Mucosa of rectum (tissue), 2 donors: Measurements from ENCODE around the gene C12orf56.

Experiments used
- H3K27ac ChIP-seq, 2 donors: one replicate each; pipeline ENCODE4 v1.7.0; 2013; ENCODE audit warnings: inconsistent platforms in 2 of 2, low read depth in 2 of 2, low read length in 2 of 2
- H3K27me3 ChIP-seq, 2 donors: one replicate each; pipeline ENCODE4 v1.7.0; 2013; ENCODE audit warnings: low read length in 2 of 2; ENCODE audit not compliant: control insufficient read depth in 2 of 2, insufficient read depth in 2 of 2
- H3K36me3 ChIP-seq, 2 donors: one replicate each; pipeline ENCODE4 v1.7.0; 2013; ENCODE audit warnings: low read length in 2 of 2; ENCODE audit not compliant: control insufficient read depth in 2 of 2, insufficient read depth in 2 of 2
- H3K4me1 ChIP-seq, 2 donors: one replicate each; pipeline ENCODE4 v1.7.0; 2013; ENCODE audit warnings: low read length in 2 of 2, mild to moderate bottlenecking in 1 of 2; ENCODE audit not compliant: control insufficient read depth in 2 of 2, insufficient read depth in 2 of 2
- H3K4me3 ChIP-seq, 2 donors: one replicate each; pipeline ENCODE4 v1.7.0; 2013; ENCODE audit warnings: low read length in 2 of 2
- H3K9ac ChIP-seq, 2 donors: one replicate each; pipeline ENCODE4 v1.7.0; 2013; ENCODE audit warnings: low read length in 2 of 2, low read depth in 1 of 2, mild to moderate bottlenecking in 1 of 2
- H3K9me3 ChIP-seq, 2 donors: one replicate each; pipeline ENCODE4 v1.7.0; 2013; ENCODE audit warnings: low read length in 2 of 2; ENCODE audit not compliant: control insufficient read depth in 2 of 2
- donor health status: healthy.
- donor health status: Normal muscosa, but diverticular disease.

The C12orf56 gene, protein sequence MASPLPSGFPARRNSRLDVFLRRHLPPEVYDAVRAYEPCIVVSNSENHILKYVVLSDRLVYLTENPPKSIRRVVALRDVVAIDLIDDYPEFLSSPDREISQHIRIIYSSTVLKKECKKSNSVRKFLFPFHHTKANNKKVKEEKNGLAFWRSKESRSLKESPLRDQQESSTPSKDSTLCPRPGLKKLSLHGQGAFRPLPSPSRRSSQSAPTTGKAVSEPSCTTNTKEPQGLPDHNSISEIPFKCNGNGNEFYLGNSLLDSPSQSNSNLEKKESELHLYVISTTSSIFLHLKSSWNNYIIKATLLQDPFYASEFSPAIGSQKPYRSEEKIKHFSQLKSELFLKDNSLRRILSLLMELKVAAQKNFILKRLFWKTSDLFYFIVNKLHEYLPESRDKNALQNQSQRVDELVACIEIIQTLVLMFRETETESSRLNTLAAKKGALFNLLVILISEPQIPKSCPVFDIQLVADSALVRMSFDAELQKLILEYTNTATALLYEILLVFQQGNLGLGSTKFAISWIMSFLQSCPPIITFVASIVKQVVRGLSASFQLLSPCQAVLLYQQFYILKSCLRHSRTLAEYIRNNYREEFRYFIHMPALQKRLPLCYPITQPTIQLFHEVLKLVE

DNA sequence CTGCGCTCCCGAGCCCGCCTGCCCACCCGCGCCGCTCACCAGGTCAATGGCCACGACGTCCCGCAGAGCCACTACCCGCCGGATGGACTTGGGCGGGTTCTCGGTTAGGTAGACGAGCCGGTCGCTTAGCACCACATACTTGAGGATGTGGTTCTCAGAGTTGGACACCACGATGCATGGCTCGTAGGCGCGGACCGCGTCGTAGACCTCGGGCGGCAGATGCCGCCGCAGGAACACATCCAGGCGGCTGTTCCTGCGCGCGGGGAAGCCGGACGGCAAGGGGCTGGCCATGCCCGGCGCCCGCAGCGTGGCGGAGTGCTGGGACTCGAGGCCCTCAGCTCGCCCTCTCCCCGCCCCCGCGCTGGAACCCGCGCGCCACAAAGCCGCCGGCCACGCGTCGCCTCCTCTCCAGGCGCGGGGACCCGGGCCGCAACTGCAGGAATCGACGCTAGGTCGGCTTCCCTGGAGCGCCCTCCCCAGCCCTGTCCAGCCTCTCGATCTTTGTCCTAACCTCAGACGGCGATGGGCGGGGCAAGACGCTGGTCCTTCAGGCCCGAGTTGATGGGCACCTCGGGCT, at the start of gene C12orf56:
Gene C12orf56 (minus strand): TSS at position 484 of the 577 bp plus-strand sequence. CDS start 193 bp downstream, at position 291.
- Histone ChIP-seq H3K36me3 (no peaks in the 10 kb centered on the region), H3K27me3 (peaks cover 6 to 10% of the 10 kb centered on the region in 2 donors), H3K9ac (no peak within 1 kb of the TSS), H3K27ac (no peak within 1 kb of the TSS), H3K4me3 (peak within 1 kb of the TSS in 1 of 2 donors; percentile 17), H3K9me3 (no peaks in the 10 kb centered on the region), H3K4me1 (no peaks in the 10 kb centered on the region)

DNA sequence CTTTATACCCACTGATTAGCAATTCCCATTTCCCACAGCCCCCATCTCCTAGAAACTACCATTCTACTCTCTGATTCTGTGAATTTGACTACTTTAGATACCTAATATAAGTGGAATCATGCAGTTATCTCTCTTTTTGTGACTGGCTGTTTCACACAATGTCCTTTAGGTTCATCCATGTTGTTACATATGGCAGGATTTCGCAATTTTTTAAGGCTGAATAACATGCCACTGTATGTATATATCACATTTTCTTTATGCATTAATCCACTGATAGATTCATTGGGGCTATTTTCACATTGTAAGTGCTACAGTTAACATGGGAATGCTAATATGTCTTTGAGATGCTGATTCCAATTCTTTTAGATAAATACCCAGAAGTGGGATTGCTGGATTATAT, 49.5 kb upstream of the C12orf56 start:
- Histone ChIP-seq H3K36me3 (peaks cover 38 to 41% of the 10 kb centered on the region in 2 donors), H3K27me3 (no peaks in the 10 kb centered on the region), H3K9ac (no peak overlapping the region), H3K9me3 (no peaks in the 10 kb centered on the region), H3K4me3 (no peak overlapping the region), H3K4me1 (no peaks in the 10 kb centered on the region), H3K27ac (no peak overlapping the region)

DNA sequence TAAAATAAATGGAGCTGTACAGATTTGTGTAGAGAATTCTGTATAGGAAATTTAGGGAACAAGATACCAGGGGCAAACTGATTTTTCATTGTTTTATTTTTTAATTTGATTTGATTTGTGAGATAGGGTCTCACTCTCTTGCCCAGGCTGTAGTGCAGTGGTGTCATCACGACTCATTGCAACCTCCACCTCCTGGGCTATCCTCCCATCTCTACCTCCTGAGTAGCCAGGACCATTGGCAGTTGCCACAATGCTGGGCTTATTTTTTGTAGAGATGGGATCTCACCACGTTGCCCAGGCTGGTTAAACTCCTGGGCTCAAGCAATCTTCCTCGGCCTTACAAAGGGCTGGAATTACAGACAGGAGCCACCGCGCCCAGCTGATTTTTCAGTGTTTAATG, 43.4 kb upstream of the C12orf56 start:
- peaks cover 68 to 72% of the 10 kb centered on the region in 2 donors for H3K36me3 ChIP-seq
- H3K27ac ChIP-seq = no peak overlapping the region
- H3K4me1 ChIP-seq = no peaks in the 10 kb centered on the region
- H3K4me3 ChIP-seq = no peak overlapping the region
- H3K9ac ChIP-seq = no peak overlapping the region
- no peaks in the 10 kb centered on the region for H3K9me3 ChIP-seq
- H3K27me3 ChIP-seq = no peaks in the 10 kb centered on the region

DNA sequence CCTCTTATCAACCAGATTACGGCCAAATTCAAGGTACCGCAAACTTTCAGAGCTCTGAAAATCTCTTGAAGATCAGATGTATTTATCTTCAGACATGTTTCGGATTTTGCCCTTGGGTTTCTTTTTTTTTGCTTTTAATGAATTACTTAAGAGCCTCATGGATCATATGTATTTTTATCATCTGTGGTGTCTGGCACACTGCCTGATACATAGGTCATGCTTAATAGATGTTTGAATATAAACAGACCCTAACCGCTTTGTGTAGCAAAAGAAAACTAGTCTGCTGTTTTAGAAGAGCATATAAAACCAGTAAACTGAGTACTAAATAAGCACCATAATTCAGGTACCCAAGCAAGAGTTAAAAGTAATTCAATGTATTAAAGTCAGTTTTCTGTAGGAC, 41.2 kb upstream of the C12orf56 start:
- H3K36me3 ChIP-seq = peaks cover 64 to 68% of the 10 kb centered on the region in 2 donors
- no peaks in the 10 kb centered on the region for H3K9me3 ChIP-seq
- no peak overlapping the region for H3K9ac ChIP-seq
- no peaks in the 10 kb centered on the region for H3K4me1 ChIP-seq
- H3K27me3 ChIP-seq = no peaks in the 10 kb centered on the region
- H3K27ac ChIP-seq = no peak overlapping the region
- no peak overlapping the region for H3K4me3 ChIP-seq

DNA sequence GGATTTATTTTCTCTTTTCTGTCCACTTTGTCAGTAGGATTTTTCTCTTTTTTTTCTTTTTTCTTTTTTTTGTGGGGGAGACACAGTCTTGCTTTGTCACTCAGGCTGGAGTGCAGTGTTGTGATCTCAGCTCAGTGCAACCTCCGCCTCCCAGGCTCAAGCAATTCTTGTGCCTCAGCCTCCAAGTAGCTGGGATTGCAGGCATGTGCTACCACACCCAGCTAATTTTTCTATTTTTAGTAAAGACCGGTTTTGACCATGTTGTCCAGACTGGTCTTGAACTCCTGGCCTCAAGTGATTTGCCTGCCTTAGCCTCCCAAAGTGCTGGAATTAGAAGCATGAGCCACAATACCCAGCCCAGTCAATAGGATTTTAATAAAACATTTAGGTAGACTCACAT, 40.3 kb upstream of the C12orf56 start:
- no peaks in the 10 kb centered on the region for H3K4me1 ChIP-seq
- H3K9me3 ChIP-seq = no peaks in the 10 kb centered on the region
- no peak overlapping the region for H3K27ac ChIP-seq
- H3K9ac ChIP-seq = no peak overlapping the region
- no peaks in the 10 kb centered on the region for H3K27me3 ChIP-seq
- peaks cover 62 to 67% of the 10 kb centered on the region in 2 donors for H3K36me3 ChIP-seq
- no peak overlapping the region for H3K4me3 ChIP-seq

DNA sequence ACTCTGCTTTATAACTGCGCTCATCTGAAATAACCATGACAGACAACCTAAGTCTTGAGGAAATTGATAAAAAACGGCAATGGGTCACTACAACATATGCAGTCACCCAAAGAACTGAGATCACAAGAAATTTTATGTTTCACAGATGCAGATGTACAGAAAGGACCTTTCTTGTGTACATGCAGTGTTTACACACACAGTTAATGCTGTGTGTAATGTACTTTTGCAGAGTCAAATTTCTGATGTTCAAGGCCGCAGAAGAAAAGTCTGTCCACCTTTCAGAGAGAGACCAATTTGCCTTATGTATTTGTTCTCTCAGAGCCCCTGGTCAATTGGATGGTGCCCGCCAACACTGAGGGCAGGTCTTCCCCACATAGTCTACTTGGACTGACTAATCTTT, 38.4 kb upstream of the C12orf56 start:
- H3K4me1 ChIP-seq = no peaks in the 10 kb centered on the region
- H3K36me3 ChIP-seq = peaks cover 70% of the 10 kb centered on the region in 2 donors
- H3K27me3 ChIP-seq = no peaks in the 10 kb centered on the region
- H3K9me3 ChIP-seq = no peaks in the 10 kb centered on the region
- no peak overlapping the region for H3K27ac ChIP-seq
- no peak overlapping the region for H3K4me3 ChIP-seq
- H3K9ac ChIP-seq = no peak overlapping the region

DNA sequence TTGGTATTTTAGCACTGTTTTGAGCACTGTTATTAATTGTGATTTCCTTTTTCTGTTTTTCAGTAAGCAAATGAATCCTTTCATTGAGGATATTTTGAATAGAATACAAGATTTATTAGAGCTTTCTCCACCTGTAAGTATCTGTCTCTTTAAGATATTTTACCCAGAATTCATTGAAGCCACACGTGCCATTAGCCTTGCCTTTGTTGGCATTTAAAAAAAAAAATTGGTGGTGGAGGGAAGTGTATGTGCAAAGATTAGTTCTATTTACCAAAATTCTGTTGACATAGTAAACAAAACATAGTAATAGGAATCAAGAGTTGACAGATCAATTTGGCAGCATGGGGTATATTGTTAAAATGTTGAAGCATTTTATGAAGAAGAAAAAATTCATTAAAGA, 37.4 kb upstream of the C12orf56 start:
- Histone ChIP-seq H3K4me3 (no peak overlapping the region), H3K27ac (no peak overlapping the region), H3K36me3 (peaks cover 68 to 69% of the 10 kb centered on the region in 2 donors), H3K4me1 (no peaks in the 10 kb centered on the region), H3K9ac (no peak overlapping the region), H3K9me3 (no peaks in the 10 kb centered on the region), H3K27me3 (no peaks in the 10 kb centered on the region)

DNA sequence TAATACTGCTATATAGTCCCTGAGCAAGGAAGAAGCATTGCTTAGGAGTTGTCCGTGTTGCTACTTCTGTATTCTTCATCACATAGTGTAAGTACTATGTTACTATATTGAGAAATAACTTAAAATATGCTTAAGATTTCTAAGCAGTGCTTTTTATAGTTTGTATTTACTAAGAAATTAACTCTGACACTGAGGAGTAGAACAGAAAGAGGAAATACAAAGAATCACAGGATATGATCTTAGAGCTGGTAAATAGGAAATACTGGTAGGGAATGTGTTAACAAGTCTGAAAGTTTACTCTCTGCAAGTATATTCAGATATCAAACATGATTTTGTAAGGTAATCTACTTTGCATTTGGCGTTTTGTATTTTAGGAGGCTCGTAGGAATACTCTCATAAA, 29.1 kb upstream of the C12orf56 start:
- H3K36me3 ChIP-seq = peaks cover 63 to 73% of the 10 kb centered on the region in 2 donors
- H3K4me1 ChIP-seq = no peaks in the 10 kb centered on the region

DNA sequence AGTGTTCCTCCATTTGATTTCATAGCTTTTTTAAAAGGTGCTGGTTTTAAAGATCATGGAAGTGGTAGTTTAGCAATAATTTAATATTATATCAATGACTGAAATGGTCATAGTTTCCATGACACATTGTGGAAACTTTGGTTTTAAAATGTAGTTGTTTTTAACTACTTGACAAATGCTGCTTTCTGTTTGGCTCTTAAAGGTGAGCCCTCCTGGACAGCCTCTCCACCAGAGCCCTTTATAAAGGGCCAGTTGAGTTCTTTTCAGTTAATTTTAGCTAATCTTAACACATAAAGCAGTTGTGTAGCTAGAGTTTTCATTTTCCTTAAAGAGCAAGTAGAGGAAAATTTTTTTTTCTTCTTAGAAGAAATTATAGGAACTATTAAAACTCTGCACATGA, 27.7 kb upstream of the C12orf56 start:
- H3K4me1 ChIP-seq = no peaks in the 10 kb centered on the region
- no peak overlapping the region for H3K27ac ChIP-seq
- H3K9me3 ChIP-seq = no peaks in the 10 kb centered on the region
- H3K36me3 ChIP-seq = peaks cover 56 to 65% of the 10 kb centered on the region in 2 donors
- no peaks in the 10 kb centered on the region for H3K27me3 ChIP-seq
- H3K4me3 ChIP-seq = no peak overlapping the region
- H3K9ac ChIP-seq = no peak overlapping the region

More for the DNA sequence above, 29.1 kb upstream of the C12orf56 start:
- H3K9ac ChIP-seq = no peak overlapping the region
- H3K4me3 ChIP-seq = no peak overlapping the region
- H3K27ac ChIP-seq = no peak overlapping the region
- no peaks in the 10 kb centered on the region for H3K9me3 ChIP-seq
- no peaks in the 10 kb centered on the region for H3K27me3 ChIP-seq

DNA sequence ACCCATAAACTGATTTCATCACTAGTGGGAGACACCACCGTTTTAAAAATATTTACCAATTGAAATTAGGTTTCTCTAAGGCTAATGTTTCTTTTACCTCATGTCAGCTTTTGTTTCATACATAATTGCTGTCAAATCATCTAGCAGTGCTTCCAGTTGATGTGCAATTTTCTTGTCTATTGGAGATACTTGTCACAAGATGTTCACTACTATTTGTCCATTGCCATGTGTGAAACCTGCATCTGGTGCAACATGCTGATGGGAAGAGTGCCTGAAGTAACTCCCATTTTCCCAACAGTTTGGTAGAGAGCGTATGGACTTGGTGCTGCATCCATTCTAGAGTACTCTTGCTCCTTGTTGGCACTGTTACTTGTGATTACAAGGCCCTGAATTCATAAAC, 23.3 kb upstream of the C12orf56 start:
- H3K4me3 ChIP-seq = no peak overlapping the region
- no peaks in the 10 kb centered on the region for H3K4me1 ChIP-seq
- H3K27me3 ChIP-seq = no peaks in the 10 kb centered on the region
- H3K36me3 ChIP-seq = peaks cover 46 to 58% of the 10 kb centered on the region in 2 donors
- H3K27ac ChIP-seq = no peak overlapping the region
- no peaks in the 10 kb centered on the region for H3K9me3 ChIP-seq
- H3K9ac ChIP-seq = no peak overlapping the region
